WI38 (cell line): ENCODE results near the gene NTN1.
A peak's percentile ranks its signal among the peaks of the same experiment; 100 is the strongest.

Experiments used
- H3K4me3 ChIP-seq: 2 replicates; pipeline ENCODE4 v1.5.1; 2011; ENCODE audit warnings: low read depth, mild to moderate bottlenecking, control low read depth, low read length
- TF ChIP-seq, protein P1 (sequence below): IDR thresholded peaks from 2 replicates; pipeline ENCODE4 v1.5.1; 2012; ENCODE audit warnings: low read depth, mild to moderate bottlenecking, control low read depth, low read length

The NTN1 gene

DNA sequence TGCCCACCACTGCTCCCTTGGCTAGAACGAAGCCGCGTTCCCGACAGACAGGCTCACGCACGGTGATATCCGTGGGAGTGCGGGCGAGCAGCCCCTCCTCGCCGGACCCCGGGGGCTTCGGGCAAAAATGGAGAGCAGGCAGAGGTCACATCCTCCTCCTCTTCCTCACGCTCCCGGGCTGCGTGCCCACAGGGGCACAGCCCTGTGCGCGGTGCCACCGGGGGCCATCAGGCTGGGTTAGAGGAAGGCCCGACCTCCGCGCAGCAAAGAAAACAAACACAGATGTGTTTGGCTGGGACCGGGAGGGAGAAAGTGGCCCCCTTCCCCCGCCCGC is 519 bp upstream of the NTN1 start:
- TF ChIP-seq, protein P1, sequence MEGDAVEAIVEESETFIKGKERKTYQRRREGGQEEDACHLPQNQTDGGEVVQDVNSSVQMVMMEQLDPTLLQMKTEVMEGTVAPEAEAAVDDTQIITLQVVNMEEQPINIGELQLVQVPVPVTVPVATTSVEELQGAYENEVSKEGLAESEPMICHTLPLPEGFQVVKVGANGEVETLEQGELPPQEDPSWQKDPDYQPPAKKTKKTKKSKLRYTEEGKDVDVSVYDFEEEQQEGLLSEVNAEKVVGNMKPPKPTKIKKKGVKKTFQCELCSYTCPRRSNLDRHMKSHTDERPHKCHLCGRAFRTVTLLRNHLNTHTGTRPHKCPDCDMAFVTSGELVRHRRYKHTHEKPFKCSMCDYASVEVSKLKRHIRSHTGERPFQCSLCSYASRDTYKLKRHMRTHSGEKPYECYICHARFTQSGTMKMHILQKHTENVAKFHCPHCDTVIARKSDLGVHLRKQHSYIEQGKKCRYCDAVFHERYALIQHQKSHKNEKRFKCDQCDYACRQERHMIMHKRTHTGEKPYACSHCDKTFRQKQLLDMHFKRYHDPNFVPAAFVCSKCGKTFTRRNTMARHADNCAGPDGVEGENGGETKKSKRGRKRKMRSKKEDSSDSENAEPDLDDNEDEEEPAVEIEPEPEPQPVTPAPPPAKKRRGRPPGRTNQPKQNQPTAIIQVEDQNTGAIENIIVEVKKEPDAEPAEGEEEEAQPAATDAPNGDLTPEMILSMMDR, result no peak

DNA sequence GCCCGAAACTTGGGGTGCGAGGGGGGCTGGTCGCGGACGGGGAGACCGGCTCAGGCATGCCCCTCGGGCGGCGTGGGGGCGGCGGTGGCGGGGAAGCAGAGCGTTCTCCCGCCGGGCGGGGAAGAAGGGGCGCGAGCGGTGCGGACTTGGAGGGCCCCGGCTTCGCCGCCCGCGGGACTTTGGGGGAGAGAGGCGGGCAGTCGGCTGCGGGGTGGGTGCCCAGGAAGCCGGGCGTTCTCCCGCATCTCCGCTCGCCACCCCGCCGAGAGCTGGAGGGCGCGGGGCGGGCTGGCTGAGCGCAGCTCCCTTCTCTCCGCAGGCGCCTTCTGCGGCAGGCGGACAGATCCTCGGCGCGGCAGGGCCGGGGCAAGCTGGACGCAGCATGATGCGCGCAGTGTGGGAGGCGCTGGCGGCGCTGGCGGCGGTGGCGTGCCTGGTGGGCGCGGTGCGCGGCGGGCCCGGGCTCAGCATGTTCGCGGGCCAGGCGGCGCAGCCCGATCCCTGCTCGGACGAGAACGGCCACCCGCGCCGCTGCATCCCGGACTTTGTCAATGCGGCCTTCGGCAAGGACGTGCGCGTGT is 772 bp downstream of the NTN1 start:
- peak overlapping the region; percentile 51 for H3K4me3 ChIP-seq
- TF ChIP-seq, protein P1, result no peak

More for the DNA sequence above, 519 bp upstream of the NTN1 start:
- H3K4me3 ChIP-seq, result peak overlapping the region; percentile 51

DNA sequence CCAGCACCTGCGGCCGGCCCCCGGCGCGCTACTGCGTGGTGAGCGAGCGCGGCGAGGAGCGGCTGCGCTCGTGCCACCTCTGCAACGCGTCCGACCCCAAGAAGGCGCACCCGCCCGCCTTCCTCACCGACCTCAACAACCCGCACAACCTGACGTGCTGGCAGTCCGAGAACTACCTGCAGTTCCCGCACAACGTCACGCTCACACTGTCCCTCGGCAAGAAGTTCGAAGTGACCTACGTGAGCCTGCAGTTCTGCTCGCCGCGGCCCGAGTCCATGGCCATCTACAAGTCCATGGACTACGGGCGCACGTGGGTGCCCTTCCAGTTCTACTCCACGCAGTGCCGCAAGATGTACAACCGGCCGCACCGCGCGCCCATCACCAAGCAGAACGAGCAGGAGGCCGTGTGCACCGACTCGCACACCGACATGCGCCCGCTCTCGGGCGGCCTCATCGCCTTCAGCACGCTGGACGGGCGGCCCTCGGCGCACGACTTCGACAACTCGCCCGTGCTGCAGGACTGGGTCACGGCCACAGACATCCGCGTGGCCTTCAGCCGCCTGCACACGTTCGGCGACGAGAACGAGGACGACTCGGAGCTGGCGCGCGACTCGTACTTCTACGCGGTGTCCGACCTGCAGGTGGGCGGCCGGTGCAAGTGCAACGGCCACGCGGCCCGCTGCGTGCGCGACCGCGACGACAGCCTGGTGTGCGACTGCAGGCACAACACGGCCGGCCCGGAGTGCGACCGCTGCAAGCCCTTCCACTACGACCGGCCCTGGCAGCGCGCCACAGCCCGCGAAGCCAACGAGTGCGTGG is 1.5 kb downstream of the NTN1 start:
- TF ChIP-seq, protein P1, result no peak
- H3K4me3 ChIP-seq, result no peak overlapping the region

DNA sequence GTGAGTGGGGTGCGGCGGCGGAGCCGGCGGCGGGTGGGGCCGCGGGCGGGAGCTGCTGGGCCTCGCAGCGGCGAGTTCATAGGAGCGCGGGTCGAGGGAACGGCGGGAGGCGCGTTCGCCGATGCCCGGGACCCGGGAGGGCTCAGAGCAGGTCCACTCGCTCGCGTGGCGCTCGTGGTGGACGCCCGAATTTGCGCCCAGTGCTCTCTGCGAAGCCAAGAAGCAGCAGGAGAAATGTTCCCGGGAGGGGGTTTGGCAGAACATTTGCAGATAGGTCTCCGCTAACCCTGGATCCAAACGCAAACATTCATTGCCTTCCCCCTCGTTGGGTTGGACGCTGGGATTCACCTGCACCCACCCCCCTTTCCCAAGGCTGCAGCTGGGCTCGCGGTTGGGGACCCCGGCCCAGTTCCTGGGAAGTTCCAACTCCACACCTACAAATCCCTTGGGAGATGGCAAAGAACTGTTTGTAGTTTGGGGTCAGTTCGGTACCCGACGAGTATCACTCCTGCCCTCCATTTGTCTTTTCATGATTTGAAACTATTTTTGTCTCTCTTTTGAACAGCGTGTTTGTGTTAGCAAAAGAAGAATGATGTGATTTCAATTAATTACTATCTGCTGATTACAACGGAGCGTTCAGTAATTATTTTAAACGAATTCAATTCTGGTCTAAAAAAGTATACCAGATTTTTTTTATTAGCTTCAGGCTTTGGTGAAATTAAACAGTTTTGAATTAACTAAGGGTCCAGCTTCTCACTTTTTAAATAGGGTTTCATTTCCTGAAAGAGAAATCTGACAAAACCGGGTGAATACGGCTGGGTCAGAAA is 2.3 kb downstream of the NTN1 start:
- TF ChIP-seq, protein P1, result no peak
- no peak overlapping the region for H3K4me3 ChIP-seq

DNA sequence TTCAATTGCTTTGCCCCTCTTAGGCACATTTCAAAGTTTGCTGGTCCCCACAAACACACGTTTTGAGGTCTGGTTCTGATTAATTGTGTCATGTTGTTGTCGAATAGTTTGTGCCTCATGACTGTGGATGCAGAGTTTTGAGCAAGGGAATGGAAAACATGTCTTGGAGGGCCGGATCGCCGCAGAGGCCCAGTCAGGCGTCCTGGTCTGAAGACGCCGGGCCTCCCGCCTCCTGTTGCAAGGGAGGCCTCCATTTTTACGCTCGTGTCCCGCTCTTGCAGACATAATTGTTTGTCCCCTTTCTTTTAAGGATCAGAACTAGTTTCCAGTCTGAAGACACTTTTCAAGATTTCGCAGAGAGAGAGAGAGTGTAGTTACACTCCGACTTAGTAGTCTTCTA is 3.2 kb downstream of the NTN1 start:
- TF ChIP-seq, protein P1, result no peak
- no peak overlapping the region for H3K4me3 ChIP-seq

DNA sequence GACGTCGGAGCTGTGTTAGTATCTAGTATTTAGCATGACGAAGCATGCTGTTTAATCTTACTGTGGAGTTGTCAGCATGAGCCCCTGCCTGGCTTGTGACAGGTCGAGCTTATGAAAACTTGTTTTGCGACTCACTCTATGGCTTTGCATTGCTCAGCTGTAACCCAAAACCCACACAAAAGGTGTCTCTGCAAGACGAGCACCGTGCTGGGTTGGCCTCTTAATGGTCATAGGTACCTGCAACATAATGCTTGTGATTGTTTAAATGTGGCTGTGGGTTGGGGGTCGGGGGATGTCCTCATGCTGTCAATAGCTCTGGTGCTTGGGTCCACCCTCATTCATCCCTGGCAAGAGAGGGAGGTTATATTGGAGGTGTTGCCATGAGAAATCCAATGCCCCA is 5.4 kb downstream of the NTN1 start:
- no peak overlapping the region for H3K4me3 ChIP-seq
- TF ChIP-seq, protein P1, result no peak
